Hepatocyte (in vitro differentiated cells): ENCODE results near the gene IL6.

Experiments
- CTCF ChIP-seq: fragments of 200-600 bp; sonication (generic); IDR thresholded peaks from 2 replicates; pipeline ENCODE4 v1.5.1; 2016; ENCODE audit warnings: antibody characterized with exemption, mild to moderate bottlenecking; ENCODE audit not compliant: poor library complexity
- EZH2 ChIP-seq: fragments of 200-600 bp; sonication (generic); IDR thresholded peaks from 2 replicates; pipeline ENCODE4 v1.6.1; 2016; ENCODE audit warnings: antibody characterized with exemption, mild to moderate bottlenecking, borderline replicate concordance
- EZH2phosphoT487 ChIP-seq: fragments of 200-600 bp; sonication (generic); IDR thresholded peaks from one replicate; pipeline ENCODE4 v1.6.1; 2018; ENCODE audit warnings: antibody characterized with exemption, mild to moderate bottlenecking, low read depth, moderate library complexity; ENCODE audit not compliant: unreplicated experiment, severe bottlenecking

GRCh38 chr7:22725585-22725984, 1.4 kb upstream of the IL6 start:
- peak; percentile 24 for TF ChIP-seq CTCF
- no peak for TF ChIP-seq EZH2
- TF ChIP-seq EZH2phosphoT487, result no peak
